BLaER1 treated with 17β-estradiol and CSF1 and Interleukin-3, amounts not matched to agents 10 nM and 100 nM (cell line): ENCODE results near the gene SVIL.

ENCODE experiments used
- H3K27ac ChIP-seq, 11 experiments: shearing (Covaris generic); formaldehyde crosslinking; 2 replicates each; pipeline ENCODE4 v1.8.1; 2022
- H3K27me3 ChIP-seq, 11 experiments: shearing (Covaris generic); formaldehyde crosslinking; 2 replicates each; pipeline ENCODE4 v1.8.1; 2022
- H3K36me3 ChIP-seq, 11 experiments: shearing (Covaris generic); formaldehyde crosslinking; 2 replicates each; pipeline ENCODE4 v1.8.1; 2022
- H3K4me1 ChIP-seq, 10 experiments: shearing (Covaris generic); formaldehyde crosslinking; 2 replicates each; pipeline ENCODE4 v1.8.1; 2022
- H3K4me2 ChIP-seq, 11 experiments: shearing (Covaris generic); formaldehyde crosslinking; 2 replicates each; pipeline ENCODE4 v1.8.1; 2022
- H3K4me3 ChIP-seq, 10 experiments: shearing (Covaris generic); formaldehyde crosslinking; 2 replicates each; pipeline ENCODE4 v1.8.1; 2022
- H3K9ac ChIP-seq, 11 experiments: shearing (Covaris generic); formaldehyde crosslinking; 2 replicates each; pipeline ENCODE4 v1.8.1; 2022
- H3K9me3 ChIP-seq, 11 experiments: shearing (Covaris generic); formaldehyde crosslinking; replicated peaks in 1 of 11; 2 replicates each; pipeline ENCODE4 v1.8.1; 2022
- H4K20me1 ChIP-seq, 11 experiments: shearing (Covaris generic); formaldehyde crosslinking; 2 replicates each; pipeline ENCODE4 v1.8.1; 2022
- Cebpa-rat ChIP-seq, 11 experiments: shearing (Covaris generic); IDR thresholded peaks; 2 replicates each; pipeline ENCODE4 v1.8.1; 2022

The SVIL gene

DNA sequence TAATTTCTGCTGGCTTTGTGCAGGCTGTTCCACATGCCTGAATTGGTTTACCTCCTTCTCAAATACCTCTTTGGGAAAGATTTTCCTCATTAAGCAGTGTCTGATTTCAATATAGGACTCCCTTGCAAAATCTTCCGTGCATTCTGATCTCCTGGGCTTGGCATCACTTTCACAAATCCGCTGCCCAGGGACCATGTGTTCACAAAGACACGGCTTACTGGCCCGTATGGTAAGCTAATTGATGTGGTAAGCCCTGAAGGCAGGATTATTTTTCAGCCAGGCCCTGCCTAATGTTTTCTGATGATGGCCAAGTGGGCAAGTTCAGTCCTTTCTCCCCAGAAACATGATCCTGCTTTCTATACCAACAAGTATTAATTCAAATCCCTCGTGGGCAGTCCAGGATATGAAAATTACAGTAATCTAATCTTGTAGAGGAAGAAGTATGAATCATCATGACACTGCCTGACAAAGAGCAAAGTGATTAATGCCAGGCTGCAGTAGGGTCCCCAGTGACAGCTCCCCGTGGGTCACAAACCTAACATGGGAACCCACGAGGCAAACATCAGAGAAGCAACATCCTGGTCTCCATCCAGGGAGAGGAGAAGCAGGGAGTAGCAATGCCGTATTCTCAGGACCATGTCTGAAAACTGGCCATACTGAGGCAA is 11.6 kb upstream of the SVIL start:
- H3K36me3 ChIP-seq = peaks cover 0 to 11% (median 0%) of the 10 kb centered on the region in 11 experiments; a peak in 4 of 22 replicates
- H3K9ac ChIP-seq = peak overlapping the region in 7 of 11 experiments; percentile 1 to 41 (median 7); a peak in 5 of 22 replicates
- peaks cover 0 to 3% (median 0%) of the 10 kb centered on the region in 11 experiments; a peak in 1 of 22 replicates for H3K9me3 ChIP-seq
- TF ChIP-seq Cebpa-rat (IDR thresholded peaks at IDR 0.05) = peak in 1 of 11 experiments; percentile 16; a peak in 1 of 22 replicates
- H3K4me1 ChIP-seq = peaks cover 31 to 60% (median 36%) of the 10 kb centered on the region in 10 experiments
- H3K4me2 ChIP-seq = peak overlapping the region; percentile 62 to 90 (median 72)
- no peak overlapping the region for H3K4me3 ChIP-seq
- H3K27ac ChIP-seq = peak overlapping the region in 7 of 11 experiments; percentile 11 to 51 (median 31); a peak in 11 of 22 replicates
- H4K20me1 ChIP-seq = peaks cover 0 to 8% (median 0%) of the 10 kb centered on the region in 11 experiments; a peak in 2 of 22 replicates
- H3K27me3 ChIP-seq = no peaks in the 10 kb centered on the region

DNA sequence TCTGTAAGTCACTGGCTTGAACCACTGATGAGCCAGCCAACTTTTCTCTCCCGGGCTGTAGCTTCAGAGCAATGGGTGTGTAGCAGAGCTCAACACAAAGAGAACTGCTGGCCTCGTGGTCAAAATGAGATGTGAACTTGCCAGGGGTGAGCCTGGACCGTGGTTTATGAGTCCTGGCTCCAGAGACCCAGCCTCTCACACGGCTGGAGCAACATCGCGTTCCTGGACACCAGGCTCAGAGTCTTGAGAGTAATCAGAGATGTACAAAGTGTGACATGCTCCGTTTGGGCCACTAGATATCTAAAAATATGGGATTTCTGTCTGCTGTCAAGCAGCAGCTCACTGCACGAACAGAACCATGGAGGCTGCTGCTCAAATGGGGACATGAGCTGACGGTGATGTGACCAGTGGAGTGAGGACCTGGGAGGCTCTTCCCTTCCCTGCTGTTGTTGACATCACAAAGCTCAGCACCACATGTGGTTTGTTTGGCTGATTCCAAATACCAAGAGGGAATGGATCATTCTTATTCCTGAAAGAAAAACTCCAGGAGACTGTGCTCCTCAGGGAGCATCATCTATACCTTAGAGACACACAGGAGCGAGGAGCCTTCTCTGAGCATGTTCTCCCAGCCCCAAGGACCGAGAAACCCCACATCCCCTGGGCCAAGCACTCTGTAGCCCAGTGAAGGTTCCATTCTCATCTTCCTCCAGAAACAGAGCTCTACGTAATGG is 9.2 kb upstream of the SVIL start:
- Histone ChIP-seq H3K9ac (no peak overlapping the region), H3K27me3 (no peaks in the 10 kb centered on the region), H3K9me3 (no peaks in the 10 kb centered on the region), H3K36me3 (peaks cover 0 to 8% (median 0%) of the 10 kb centered on the region in 11 experiments; a peak in 3 of 22 replicates), H3K4me1 (peaks cover 40 to 64% (median 49%) of the 10 kb centered on the region in 10 experiments), H3K4me3 (no peak overlapping the region), H3K27ac (no peak overlapping the region), H4K20me1 (peaks cover 0 to 8% (median 0%) of the 10 kb centered on the region in 11 experiments; a peak in 2 of 22 replicates), H3K4me2 (peak overlapping the region in 2 of 11 experiments; percentile 35 to 43; a peak in 2 of 22 replicates)
- no peak for TF ChIP-seq Cebpa-rat (IDR thresholded peaks at IDR 0.05)

DNA sequence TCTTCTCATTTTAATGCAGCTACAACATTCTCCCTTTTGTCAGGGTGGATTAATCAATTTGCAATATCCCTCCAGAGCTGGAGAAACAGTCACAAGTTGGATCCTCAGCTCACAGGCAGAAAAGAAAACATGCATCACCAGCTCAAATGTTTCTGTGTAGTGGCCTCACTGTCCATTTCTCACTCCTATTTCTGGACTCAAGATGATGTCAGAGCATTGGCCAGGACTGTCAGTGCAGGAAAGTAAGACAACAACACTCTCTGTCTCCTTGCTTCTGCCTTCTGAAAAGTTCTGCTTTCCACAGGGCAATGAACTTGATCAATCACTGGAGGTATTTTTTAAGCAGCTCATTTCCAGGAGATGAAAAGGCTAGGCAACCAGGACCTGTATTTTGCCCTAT is 8.2 kb upstream of the SVIL start:
- Histone ChIP-seq H3K9ac (no peak overlapping the region), H3K4me2 (peak overlapping the region in 2 of 11 experiments; percentile 35 to 43; a peak in 3 of 22 replicates)

DNA sequence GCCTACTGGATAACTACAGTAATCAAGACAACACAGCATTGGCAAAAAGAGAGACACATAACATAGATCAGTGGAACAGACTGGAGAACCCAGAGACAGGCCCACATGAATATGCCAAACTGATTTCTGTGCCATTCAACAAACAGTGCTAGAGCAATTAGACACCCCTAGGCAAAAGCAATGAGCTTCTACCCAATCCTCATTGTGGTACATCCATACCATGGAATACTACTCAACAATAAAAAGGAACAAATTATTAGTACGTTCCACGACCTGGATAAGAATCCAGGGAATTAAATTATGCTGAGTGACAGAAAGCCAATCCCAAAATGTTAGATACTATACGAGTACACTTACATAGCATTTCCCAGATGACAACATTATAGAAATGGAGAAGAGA is 2.8 kb upstream of the SVIL start:
- Histone ChIP-seq H3K4me1 (peaks cover 56 to 67% (median 61%) of the 10 kb centered on the region in 10 experiments), H4K20me1 (peaks cover 0 to 10% (median 0%) of the 10 kb centered on the region in 11 experiments; a peak in 1 of 22 replicates), H3K27me3 (no peaks in the 10 kb centered on the region), H3K9me3 (peaks cover 0 to 5% (median 0%) of the 10 kb centered on the region in 11 experiments; a peak in 1 of 22 replicates), H3K36me3 (peaks cover 0 to 9% (median 0%) of the 10 kb centered on the region in 11 experiments; a peak in 3 of 22 replicates), H3K9ac (no peak overlapping the region), H3K4me3 (no peak overlapping the region), H3K27ac (peak overlapping the region in 2 of 11 experiments; percentile 75 to 88; a peak in 1 of 22 replicates), H3K4me2 (peak overlapping the region in 7 of 11 experiments; percentile 62 to 89 (median 87); a peak in 9 of 22 replicates)
- TF ChIP-seq Cebpa-rat (IDR thresholded peaks at IDR 0.05) = no peak

More for the DNA sequence above, 8.2 kb upstream of the SVIL start:
- Histone ChIP-seq H3K27ac (no peak overlapping the region), H3K4me1 (peaks cover 32 to 55% (median 41%) of the 10 kb centered on the region in 10 experiments), H4K20me1 (peaks cover 0 to 8% (median 0%) of the 10 kb centered on the region in 11 experiments; a peak in 2 of 22 replicates), H3K36me3 (peaks cover 0 to 8% (median 0%) of the 10 kb centered on the region in 11 experiments; a peak in 4 of 22 replicates), H3K4me3 (no peak overlapping the region), H3K27me3 (no peaks in the 10 kb centered on the region), H3K9me3 (no peaks in the 10 kb centered on the region)
- TF ChIP-seq Cebpa-rat (IDR thresholded peaks at IDR 0.05) = no peak

GRCh38 chr10:29636178-29636577 is 1.4 kb upstream of the SVIL start:
- peaks cover 0 to 6% (median 0%) of the 10 kb centered on the region in 11 experiments; a peak in 1 of 22 replicates for H4K20me1 ChIP-seq
- H3K9ac ChIP-seq = peak overlapping the region; percentile 39 to 76 (median 58)
- H3K4me1 ChIP-seq = peaks cover 58 to 78% (median 63%) of the 10 kb centered on the region in 10 experiments
- peaks cover 0 to 9% (median 0%) of the 10 kb centered on the region in 11 experiments; a peak in 3 of 22 replicates for H3K36me3 ChIP-seq
- peak overlapping the region in 9 of 10 experiments; percentile 5 to 46 (median 23); a peak in 14 of 20 replicates for H3K4me3 ChIP-seq
- TF ChIP-seq Cebpa-rat (IDR thresholded peaks at IDR 0.05) = no peak
- H3K9me3 ChIP-seq = peaks cover 0 to 5% (median 0%) of the 10 kb centered on the region in 11 experiments; a peak in 1 of 22 replicates
- H3K27me3 ChIP-seq = no peaks in the 10 kb centered on the region
- H3K27ac ChIP-seq = peak overlapping the region; percentile 61 to 88 (median 75)
- H3K4me2 ChIP-seq = peak overlapping the region; percentile 62 to 89 (median 87)

DNA sequence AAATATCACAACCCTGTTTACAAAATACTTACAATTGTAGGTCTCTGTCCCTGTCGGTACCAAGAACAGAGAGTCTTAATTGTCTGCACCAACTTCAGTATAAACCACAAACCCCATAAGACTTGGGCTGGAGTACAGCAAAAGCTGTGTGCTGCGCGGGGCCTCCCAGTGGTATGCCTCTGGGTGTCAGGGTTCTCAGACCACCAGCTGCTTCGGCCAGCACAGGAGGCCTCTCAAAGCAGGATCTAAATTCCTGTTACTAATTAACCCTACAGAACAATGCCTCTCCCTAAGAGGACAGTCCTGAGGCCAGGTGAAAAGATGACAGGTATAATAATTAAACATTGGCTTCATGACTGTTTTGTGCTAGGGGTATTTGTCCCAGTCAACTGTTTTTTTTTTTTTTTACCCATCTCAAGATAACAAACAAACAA is 957 bp upstream of the SVIL start:
- H3K27ac ChIP-seq = peak overlapping the region; percentile 61 to 88 (median 75)

DNA sequence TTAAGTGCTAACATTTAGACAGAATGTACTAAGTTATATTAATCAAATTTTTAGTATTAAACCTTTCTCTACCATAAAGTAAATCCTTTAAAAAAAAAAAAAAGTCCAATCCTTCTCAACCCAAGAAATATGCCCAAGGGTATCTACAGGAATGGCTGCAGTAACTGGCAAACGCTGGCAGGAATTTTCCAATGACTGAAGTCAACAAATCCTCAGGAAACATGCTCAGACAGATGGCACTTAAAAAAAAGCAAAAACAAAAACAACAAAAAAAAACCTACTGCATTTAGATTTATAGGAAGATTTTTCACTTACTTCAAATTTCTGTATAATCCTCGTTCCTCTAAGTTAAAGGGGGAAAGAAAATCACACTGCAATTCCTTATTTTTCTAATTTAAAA is 666 bp downstream of the SVIL start:
- Histone ChIP-seq H3K27ac (peak overlapping the region in 4 of 11 experiments; percentile 22 to 88 (median 73); a peak in 5 of 22 replicates), H3K4me1 (peaks cover 47 to 78% (median 49%) of the 10 kb centered on the region in 10 experiments), H3K4me2 (peak overlapping the region; percentile 62 to 89 (median 87); a peak in 20 of 22 replicates), H4K20me1 (peaks cover 0 to 6% (median 0%) of the 10 kb centered on the region in 11 experiments; a peak in 2 of 22 replicates), H3K9ac (no peak overlapping the region), H3K9me3 (peaks cover 0 to 5% (median 0%) of the 10 kb centered on the region in 11 experiments; a peak in 1 of 22 replicates), H3K27me3 (no peaks in the 10 kb centered on the region), H3K4me3 (peak overlapping the region in 1 of 10 experiments; percentile 20; a peak in 1 of 20 replicates), H3K36me3 (peaks cover 0 to 9% (median 0%) of the 10 kb centered on the region in 11 experiments; a peak in 3 of 22 replicates)
- no peak for TF ChIP-seq Cebpa-rat (IDR thresholded peaks at IDR 0.05)

More for the DNA sequence above, 957 bp upstream of the SVIL start:
- Histone ChIP-seq H3K4me1 (peaks cover 58 to 81% (median 61%) of the 10 kb centered on the region in 10 experiments), H4K20me1 (peaks cover 0 to 6% (median 0%) of the 10 kb centered on the region in 11 experiments; a peak in 1 of 22 replicates), H3K36me3 (peaks cover 0 to 9% (median 0%) of the 10 kb centered on the region in 11 experiments; a peak in 3 of 22 replicates), H3K9ac (peak overlapping the region; percentile 39 to 76 (median 58)), H3K27me3 (no peaks in the 10 kb centered on the region), H3K4me3 (peak overlapping the region in 9 of 10 experiments; percentile 5 to 46 (median 23); a peak in 14 of 20 replicates), H3K9me3 (peaks cover 0 to 5% (median 0%) of the 10 kb centered on the region in 11 experiments; a peak in 1 of 22 replicates), H3K4me2 (peak overlapping the region; percentile 62 to 89 (median 87))
- TF ChIP-seq Cebpa-rat (IDR thresholded peaks at IDR 0.05) = no peak

GRCh38 chr10:29631049-29631339 is 3.8 kb downstream of the SVIL start:
- Histone ChIP-seq H3K4me1 (peaks cover 33 to 76% (median 36%) of the 10 kb centered on the region in 10 experiments), H3K9me3 (no peaks in the 10 kb centered on the region), H3K27me3 (no peaks in the 10 kb centered on the region), H3K36me3 (peaks cover 0 to 4% (median 0%) of the 10 kb centered on the region in 11 experiments; a peak in 1 of 22 replicates), H3K4me3 (no peak overlapping the region), H3K27ac (no peak overlapping the region; a peak in 2 of 22 replicates), H4K20me1 (peaks cover 0 to 5% (median 0%) of the 10 kb centered on the region in 11 experiments; a peak in 3 of 22 replicates), H3K9ac (no peak overlapping the region), H3K4me2 (peak overlapping the region in 3 of 11 experiments; percentile 50 to 67 (median 56); a peak in 6 of 22 replicates)
- no peak for TF ChIP-seq Cebpa-rat (IDR thresholded peaks at IDR 0.05)
